H9 (cell line): ENCODE measurements around the gene KDM2A. TPM values are rescaled to one million over a fixed set of nuclear protein-coding genes. Genes with fewer than 3 reads are reported as not detected.

Experiments
- DNase-seq: peaks from one replicate; pipeline ENCODE4 v3.0.0-alpha.2; 2017
- H2AFZ ChIP-seq: one replicate; pipeline ENCODE4 v1.6.1; 2013; ENCODE audit warnings: mild to moderate bottlenecking, low read length, control low read depth, moderate library complexity
- H2AK5ac ChIP-seq: 2 replicates; pipeline ENCODE4 v1.6.1; 2013; ENCODE audit warnings: low read length, control low read depth, mixed read lengths; ENCODE audit not compliant: insufficient read length
- H2BK120ac ChIP-seq: one replicate; pipeline ENCODE4 v1.6.1; 2013; ENCODE audit warnings: low read depth, mild to moderate bottlenecking, low read length, control low read depth, inconsistent platforms; ENCODE audit not compliant: poor library complexity, severe bottlenecking
- H2BK12ac ChIP-seq: 2 replicates; pipeline ENCODE4 v1.6.1; 2013; ENCODE audit warnings: low read length, control low read depth, mixed read lengths, low read depth; ENCODE audit not compliant: insufficient read length
- H2BK15ac ChIP-seq: 2 replicates; pipeline ENCODE4 v1.6.1; 2013; ENCODE audit warnings: low read depth, low read length, control low read depth
- H2BK20ac ChIP-seq: one replicate; pipeline ENCODE4 v1.6.1; 2013; ENCODE audit warnings: low read depth, mild to moderate bottlenecking, low read length, control low read depth, inconsistent platforms; ENCODE audit not compliant: poor library complexity, severe bottlenecking
- H2BK5ac ChIP-seq: 2 replicates; pipeline ENCODE4 v1.6.1; 2013; ENCODE audit warnings: low read length, control low read depth, mixed read lengths; ENCODE audit not compliant: insufficient read length
- H3K14ac ChIP-seq: 2 replicates; pipeline ENCODE4 v1.6.1; 2013; ENCODE audit warnings: low read length, control low read depth; ENCODE audit not compliant: insufficient read depth
- H3K18ac ChIP-seq: 2 replicates; pipeline ENCODE4 v1.6.1; 2013; ENCODE audit warnings: low read depth, mild to moderate bottlenecking, mixed read lengths, low read length, control low read depth; ENCODE audit not compliant: insufficient read length
- H3K23ac ChIP-seq: 2 replicates; pipeline ENCODE4 v1.6.1; 2013; ENCODE audit warnings: low read length, control low read depth, mixed read lengths, low read depth; ENCODE audit not compliant: insufficient read length
- H3K23me2 ChIP-seq: 2 replicates; pipeline ENCODE4 v1.6.1; 2013; ENCODE audit warnings: low read depth, mild to moderate bottlenecking, mixed read lengths, low read length, control low read depth; ENCODE audit not compliant: insufficient read length, poor library complexity, severe bottlenecking
- H3K27ac ChIP-seq: 2 replicates; pipeline ENCODE4 v1.5.1; 2013; ENCODE audit warnings: low read length, control low read depth, mixed read lengths, low read depth; ENCODE audit not compliant: insufficient read length
- H3K27me3 ChIP-seq: 2 replicates; pipeline ENCODE4 v1.6.1; 2013; ENCODE audit warnings: low read length, control low read depth, inconsistent platforms; ENCODE audit not compliant: insufficient read depth
- H3K4ac ChIP-seq: 2 replicates; pipeline ENCODE4 v1.6.1; 2013; ENCODE audit warnings: low read depth, mild to moderate bottlenecking, control low read depth, inconsistent platforms, low read length, moderate library complexity
- H3K4me1 ChIP-seq: 2 replicates; pipeline ENCODE4 v1.6.1; 2013; ENCODE audit warnings: low read length, control low read depth, inconsistent platforms; ENCODE audit not compliant: insufficient read depth
- H3K4me2 ChIP-seq: 2 replicates; pipeline ENCODE4 v1.6.1; 2013; ENCODE audit warnings: low read length, control low read depth, mixed read lengths; ENCODE audit not compliant: insufficient read length, insufficient read depth
- H3K56ac ChIP-seq: 2 replicates; pipeline ENCODE4 v1.6.1; 2013; ENCODE audit warnings: low read depth, mild to moderate bottlenecking, mixed read lengths, low read length, control low read depth; ENCODE audit not compliant: insufficient read length
- H3K79me1 ChIP-seq: 2 replicates; pipeline ENCODE4 v1.6.1; 2013; ENCODE audit warnings: low read depth, mild to moderate bottlenecking, moderate library complexity, low read length, control low read depth, inconsistent platforms; ENCODE audit not compliant: insufficient read depth, poor library complexity, severe bottlenecking
- H3K79me2 ChIP-seq: 2 replicates; pipeline ENCODE4 v1.6.1; 2013; ENCODE audit warnings: low read length, control low read depth, inconsistent platforms; ENCODE audit not compliant: insufficient read depth
- H3K9ac ChIP-seq: 2 replicates; pipeline ENCODE4 v1.6.1; 2013; ENCODE audit warnings: low read length, control low read depth, mixed read lengths; ENCODE audit not compliant: insufficient read length; ENCODE audit errors: extremely low read depth
- H3K9me3 ChIP-seq: one replicate; pipeline ENCODE4 v1.6.1; 2013; ENCODE audit warnings: low read depth, low read length, inconsistent platforms; ENCODE audit not compliant: control insufficient read depth
- H3T11ph ChIP-seq: one replicate; pipeline ENCODE4 v1.6.1; 2013; ENCODE audit warnings: mild to moderate bottlenecking, low read length, control low read depth, inconsistent platforms
- H4K20me1 ChIP-seq: one replicate; pipeline ENCODE4 v1.6.1; 2013; ENCODE audit not compliant: control insufficient read depth, insufficient read length, insufficient read depth
- H4K5ac ChIP-seq: 2 replicates; pipeline ENCODE4 v1.6.1; 2013; ENCODE audit warnings: low read depth, mild to moderate bottlenecking, mixed read lengths, low read length, control low read depth; ENCODE audit not compliant: insufficient read length
- H4K8ac ChIP-seq: replicated peaks from 2 replicates; pipeline ENCODE4 v1.6.1; 2013; ENCODE audit warnings: low read length, control low read depth, mixed read lengths, low read depth; ENCODE audit not compliant: insufficient read length
- H4K91ac ChIP-seq: 2 replicates; pipeline ENCODE4 v1.6.1; 2013; ENCODE audit warnings: low read depth, mild to moderate bottlenecking, moderate library complexity, mixed read lengths, low read length, control low read depth; ENCODE audit not compliant: insufficient read length
- H3K27ac Mint-ChIP-seq, 3 experiments: 2 replicates in 2 of 3; 3 replicates in 1 of 3; pipeline ENCODE4 v1.8.0; 2020 to 2021; ENCODE audit warnings: mixed read lengths in 3 of 3, mild to moderate bottlenecking in 1 of 3, moderate library complexity in 1 of 3
- H3K27me3 Mint-ChIP-seq: 2 replicates; pipeline ENCODE4 v1.8.0; 2021; ENCODE audit warnings: low read depth, mild to moderate bottlenecking, moderate library complexity, mixed read lengths
- H3K36me3 Mint-ChIP-seq, 3 experiments: 2 replicates in 2 of 3; 3 replicates in 1 of 3; pipeline ENCODE4 v1.8.0; 2020 to 2021; ENCODE audit warnings: low read depth in 3 of 3, mixed read lengths in 3 of 3; ENCODE audit not compliant: insufficient read depth in 1 of 3
- H3K4me1 Mint-ChIP-seq, 2 experiments: 2 replicates each; pipeline ENCODE4 v1.8.0; 2020; ENCODE audit warnings: mixed read lengths in 2 of 2
- H3K4me3 Mint-ChIP-seq, 2 experiments: 2 replicates in 1 of 2; 3 replicates in 1 of 2; pipeline ENCODE4 v1.8.0; 2020 to 2021; ENCODE audit warnings: mild to moderate bottlenecking in 2 of 2, mixed read lengths in 2 of 2, moderate library complexity in 1 of 2
- H3K9me3 Mint-ChIP-seq, 2 experiments: 2 replicates in 1 of 2; 3 replicates in 1 of 2; pipeline ENCODE4 v1.8.0; 2020; ENCODE audit warnings: mild to moderate bottlenecking in 2 of 2, mixed read lengths in 2 of 2, moderate library complexity in 1 of 2
- CTCF ChIP-seq: fragments of 200-600 bp; sonication (generic); conservative IDR thresholded peaks from 3 replicates; pipeline ENCODE4 v1.8.0; 2021; ENCODE audit warnings: antibody characterized with exemption, mild to moderate bottlenecking
- WGBS: extraction: QIAGEN DNeasy Blood & Tissue Kit; methylation state at CpG from one replicate; pipeline ENCODE4 v1.1.7; 2013; ENCODE audit warnings: missing lambda C conversion rate, low lambda C conversion rate, mixed read lengths; ENCODE audit not compliant: insufficient read length; ENCODE audit errors: extremely low coverage; 5-methylcytosine and 5-hydroxymethylcytosine counted together
- total RNA-seq: library from RNA; stranded (reverse); gene quantifications from 2 replicates; pipeline ENCODE4 v1.2.1, GENCODE V29; 2021

KDM2A gene
- total RNA-seq, 1 experiment from 2014 or later: 85.9 TPM

GRCh38 chr11:67307545-67308001, 188.5 kb downstream of the KDM2A start:
- H2AFZ ChIP-seq: no peak overlapping the region
- H2BK15ac ChIP-seq: no peak overlapping the region
- no peak overlapping the region for H2BK20ac ChIP-seq
- H3K56ac ChIP-seq: no peak overlapping the region
- Mint-ChIP-seq H3K27ac (no peak overlapping the region), H3K4me1 (peaks cover 5 to 8% of the 10 kb centered on the region in 2 experiments), H3K27me3 (peaks cover 6% of the 10 kb centered on the region), H3K36me3 (peaks cover 0 to 23% (median 8%) of the 10 kb centered on the region in 3 experiments; a peak in 4 of 7 replicates), H3K9me3 (no peaks in the 10 kb centered on the region), H3K4me3 (no peak overlapping the region)
- no peak overlapping the region for H2BK12ac ChIP-seq
- WGBS: no CpG with 5 or more reads among the region's 12 CpGs
- no peak overlapping the region for H4K91ac ChIP-seq
- H3K14ac ChIP-seq: no peak overlapping the region
- no peak overlapping the region for H3T11ph ChIP-seq
- H2BK5ac ChIP-seq: no peak overlapping the region
- H3K79me1 ChIP-seq: no peaks in the 10 kb centered on the region
- no peak overlapping the region for H3K27ac ChIP-seq
- no peaks in the 10 kb centered on the region for H4K20me1 ChIP-seq
- no peak overlapping the region for H3K9ac ChIP-seq
- H3K4me1 ChIP-seq: no peaks in the 10 kb centered on the region
- H2BK120ac ChIP-seq: no peak overlapping the region
- H3K23ac ChIP-seq: no peak overlapping the region
- H3K4me2 ChIP-seq: no peak overlapping the region
- H3K23me2 ChIP-seq: peaks cover 12% of the 10 kb centered on the region
- H4K5ac ChIP-seq: no peak overlapping the region
- H3K18ac ChIP-seq: no peak overlapping the region
- DNase-seq: no peak
- no peak overlapping the region for H2AK5ac ChIP-seq
- H3K9me3 ChIP-seq: no peaks in the 10 kb centered on the region
- H3K27me3 ChIP-seq: no peaks in the 10 kb centered on the region
- TF ChIP-seq CTCF: no peak
- H3K79me2 ChIP-seq: no peaks in the 10 kb centered on the region
- H3K4ac ChIP-seq: no peak overlapping the region
- no peak overlapping the region for H4K8ac ChIP-seq

Other genes with a start within 250 kb of the KDM2A start
- 31.7 and 32.6 TPM in 2 replicates for gene PC, start 160.9 kb upstream of the KDM2A start, total RNA-seq
- 0.24 TPM in 1 of 2 replicates, not detected in the other for gene C11orf86, start 144.0 kb upstream of the KDM2A start, total RNA-seq
- gene SYT12, start 96.1 kb upstream of the KDM2A start, total RNA-seq: 1.9 and 2.1 TPM in 2 replicates
- gene RHOD, start 62.4 kb upstream of the KDM2A start, total RNA-seq: 14.8 and 15.7 TPM in 2 replicates
- gene GRK2, start 147.2 kb downstream of the KDM2A start, total RNA-seq: 55.5 and 56.3 TPM in 2 replicates
- gene ANKRD13D, start 170.0 kb downstream of the KDM2A start, total RNA-seq: 40.9 and 42.1 TPM in 2 replicates
- 42.2 and 44.2 TPM in 2 replicates for gene SSH3, start 184.3 kb downstream of the KDM2A start, total RNA-seq
- gene POLD4, start 234.3 kb downstream of the KDM2A start, total RNA-seq: 19.5 and 22.3 TPM in 2 replicates